Stimulated activated CD4-positive, alpha-beta T cell treated with anti-CD3 and anti-CD28 coated beads, Interleukin-12 subunit alpha, Interleukin-12 subunit beta, amount 100 ng/mL, for 48 hours (primary cell): ENCODE results near the gene TADA2A.

Source experiments
- DNase-seq, 3 donors: peaks; one replicate each; pipeline ENCODE4 v3.0.0-alpha.2; 2020; ENCODE audit warnings: low read depth in 2 of 3, low spot score in 1 of 3

The TADA2A gene

DNA sequence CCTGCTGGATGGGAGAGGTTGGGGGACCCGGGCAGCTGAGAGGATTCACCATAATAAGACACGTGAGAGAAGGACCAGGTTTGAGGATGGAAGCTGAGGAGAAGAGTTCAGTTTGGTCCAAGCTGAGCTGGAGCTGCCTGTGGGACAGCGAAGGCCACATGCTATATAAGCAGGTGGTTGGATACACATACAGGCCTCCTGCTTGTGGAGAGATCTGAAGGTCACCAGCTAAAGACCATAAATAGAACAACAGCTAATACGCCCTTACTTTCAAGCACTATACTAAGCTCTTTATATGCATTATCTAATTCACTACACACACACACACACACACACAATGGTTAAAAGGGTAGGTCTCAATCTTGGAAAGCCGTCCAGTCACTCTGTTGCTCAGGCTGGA lies 115.1 kb downstream of the TADA2A start:
- DNase-seq: no peak

DNA sequence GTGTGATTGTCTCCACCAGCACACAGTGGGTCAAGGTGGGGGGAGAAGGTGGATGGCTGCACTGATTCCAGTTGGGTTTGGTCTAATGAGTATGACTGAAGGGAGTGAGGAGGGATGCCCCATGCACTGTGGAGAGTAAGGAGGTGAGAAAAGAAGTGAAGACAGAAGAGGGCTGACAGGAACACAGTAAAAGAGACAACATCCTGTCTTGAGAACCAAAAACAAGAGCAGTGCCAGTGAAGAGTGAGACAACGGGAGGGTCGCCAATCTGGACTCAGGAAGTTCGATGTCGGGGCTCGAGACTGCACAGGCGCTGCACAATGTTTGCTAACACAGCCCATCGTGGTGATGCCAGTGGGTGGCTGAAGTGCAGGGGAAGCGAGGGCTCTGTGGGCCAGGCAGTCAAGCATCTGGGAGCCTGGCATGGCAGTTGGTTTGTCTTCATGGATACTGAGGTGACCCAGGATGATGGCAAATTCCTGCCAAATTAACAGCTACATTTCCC lies 117.1 kb downstream of the TADA2A start:
- no peak for DNase-seq

DNA sequence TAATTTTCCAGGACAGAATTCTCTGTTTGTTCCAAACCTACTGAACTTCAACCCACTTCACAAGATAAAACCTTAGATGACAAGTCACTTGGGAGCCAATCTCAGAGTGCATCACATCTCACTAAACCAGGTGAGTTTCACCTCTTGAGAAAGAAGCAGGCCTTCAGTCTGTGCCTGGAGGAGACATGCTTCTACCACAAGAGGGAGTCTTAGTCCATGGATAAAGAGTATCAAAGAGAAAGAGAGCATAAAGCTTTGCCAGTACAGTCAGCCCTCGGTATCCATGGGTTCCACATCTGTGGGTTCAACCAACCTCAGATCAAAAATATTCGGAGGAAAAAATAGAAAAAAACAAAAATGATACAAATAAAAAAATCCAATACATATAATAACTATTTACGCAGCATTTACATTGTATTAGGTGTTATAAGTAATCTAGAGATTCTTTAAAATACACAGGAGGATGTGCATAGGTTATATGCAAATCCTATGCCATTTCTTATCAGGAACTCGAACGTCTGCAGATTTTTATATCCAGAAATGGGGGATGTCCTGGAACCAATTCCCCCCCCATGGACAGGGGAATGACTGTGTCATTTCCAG lies 120.7 kb downstream of the TADA2A start:
- peak in 2 of 3 donors; percentile 3 to 7 for DNase-seq
